Uterus (tissue), 4 donors: Measurements from ENCODE around the gene SMARCC2. TPM values are rescaled to one million over a fixed set of nuclear protein-coding genes. Genes with fewer than 3 reads are reported as not detected.

Experiments used
- DNase-seq, 2 donors: peaks; one replicate each; pipeline ENCODE4 v3.0.0-alpha.2; 2019 to 2020
- H3K27ac ChIP-seq, 2 donors: fragments of 200-600 bp; sonication (generic); 1 replicate in 1 of 2; 2 replicates in 1 of 2; pipeline ENCODE4 v1.5.1; 2016 to 2018
- H3K27me3 ChIP-seq, 2 donors: fragments of 200-600 bp; sonication (generic); one replicate each; pipeline ENCODE4 v1.5.1; 2018 to 2019; ENCODE audit warnings: control low read depth in 1 of 2
- H3K36me3 ChIP-seq, 2 donors: fragments of 200-600 bp; sonication (generic); one replicate each; pipeline ENCODE4 v1.5.1; 2019; ENCODE audit warnings: control low read depth in 1 of 2
- H3K4me1 ChIP-seq, 2 donors: fragments of 200-600 bp; sonication (generic); one replicate each; pipeline ENCODE4 v1.5.1; 2018 to 2019; ENCODE audit warnings: control low read depth in 1 of 2
- H3K4me3 ChIP-seq, 2 donors: fragments of 200-600 bp; sonication (generic); 1 replicate in 1 of 2; 2 replicates in 1 of 2; pipeline ENCODE4 v1.5.1; 2018 to 2019; ENCODE audit warnings: mild to moderate bottlenecking in 1 of 2
- H3K9me3 ChIP-seq, 2 donors: fragments of 200-600 bp; sonication (generic); one replicate each; pipeline ENCODE4 v1.5.1; 2019; ENCODE audit warnings: control low read depth in 1 of 2
- CTCF ChIP-seq, 4 experiments: fragments of 200-600 bp in 2 of 4; fragments of 450-650 bp in 2 of 4; sonication (generic) in 2 of 4; IDR thresholded peaks; one replicate each; pipeline ENCODE4 v1.5.1; 2016 to 2019; ENCODE audit warnings: antibody characterized with exemption in 4 of 4, mild to moderate bottlenecking in 2 of 4, moderate library complexity in 1 of 4
- POLR2A ChIP-seq, 2 donors: fragments of 450-650 bp; IDR thresholded peaks; one replicate each; pipeline ENCODE4 v1.6.1; 2016; ENCODE audit warnings: antibody characterized with exemption in 2 of 2, mild to moderate bottlenecking in 1 of 2, moderate library complexity in 1 of 2
- intact Hi-C: fragments of 100-400 bp; cut with DNase I; formaldehyde crosslinking; loops from one replicate; pipeline ENCODE4 v1.15.1; 2023; ENCODE audit warnings: low total_unique reads
- total RNA-seq, 4 donors: library from RNA; depleted of rRNA in 3 of 4; stranded (reverse); fragments of >200 nt in 3 of 4; gene quantifications; one replicate each; pipeline versions ENCODE4 v1.1.0 to v1.2.4, GENCODE V29; 2014 to 2023
- donor health status: DM: yes; HTN: yes; CAD: no.

SMARCC2 gene
- total RNA-seq, 4 donors from 2014 or later: 63.2 to 214 (median 81.0) TPM

DNA sequence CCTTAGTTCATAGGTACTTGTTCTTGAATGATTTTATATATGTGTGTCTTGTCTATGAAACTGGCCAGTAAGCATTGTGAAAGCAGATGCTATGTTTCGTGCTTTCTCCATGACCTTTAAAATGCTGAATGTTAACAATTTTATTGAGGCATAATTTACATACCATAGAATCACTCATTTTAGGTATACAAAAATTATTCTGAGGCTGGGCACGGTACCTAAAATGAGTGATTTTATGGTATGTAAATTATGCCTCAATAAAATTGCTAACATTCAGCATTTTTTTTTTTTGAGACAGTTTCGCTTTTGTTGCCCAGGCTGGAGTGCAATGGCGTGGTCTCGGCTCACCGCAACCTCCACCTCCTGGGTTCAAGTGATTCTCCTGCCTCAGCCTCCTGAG lies 54.4 kb downstream of the SMARCC2 start:
- DNase-seq: no peak
- TF ChIP-seq POLR2A (IDR thresholded peaks at IDR 0.05): no peak
- TF ChIP-seq CTCF (IDR thresholded peaks at IDR 0.05): no peak
- H3K4me1 ChIP-seq: peaks cover 0 to 5% of the 10 kb centered on the region in 2 donors
- H3K36me3 ChIP-seq: no peaks in the 10 kb centered on the region
- intact Hi-C loops: no loop called here
- H3K9me3 ChIP-seq: no peaks in the 10 kb centered on the region
- H3K27me3 ChIP-seq: no peaks in the 10 kb centered on the region
- no peak overlapping the region for H3K4me3 ChIP-seq
- H3K27ac ChIP-seq: no peak overlapping the region

- intact Hi-C loops: no loop called here
- no peaks in the 10 kb centered on the region for H3K27me3 ChIP-seq
- no peak for DNase-seq
- no peaks in the 10 kb centered on the region for H3K9me3 ChIP-seq
- no peak for TF ChIP-seq CTCF (IDR thresholded peaks at IDR 0.05)
- no peak for TF ChIP-seq POLR2A (IDR thresholded peaks at IDR 0.05)
- no peaks in the 10 kb centered on the region for H3K36me3 ChIP-seq
- peaks cover 7 to 8% of the 10 kb centered on the region in 2 donors for H3K4me1 ChIP-seq
- H3K4me3 ChIP-seq: no peak overlapping the region
- peak overlapping the region; percentile 88 to 91 for H3K27ac ChIP-seq
These were observed 58.4 kb downstream of the SMARCC2 start for GRCh38 chr12:56130876-56131275.

DNA sequence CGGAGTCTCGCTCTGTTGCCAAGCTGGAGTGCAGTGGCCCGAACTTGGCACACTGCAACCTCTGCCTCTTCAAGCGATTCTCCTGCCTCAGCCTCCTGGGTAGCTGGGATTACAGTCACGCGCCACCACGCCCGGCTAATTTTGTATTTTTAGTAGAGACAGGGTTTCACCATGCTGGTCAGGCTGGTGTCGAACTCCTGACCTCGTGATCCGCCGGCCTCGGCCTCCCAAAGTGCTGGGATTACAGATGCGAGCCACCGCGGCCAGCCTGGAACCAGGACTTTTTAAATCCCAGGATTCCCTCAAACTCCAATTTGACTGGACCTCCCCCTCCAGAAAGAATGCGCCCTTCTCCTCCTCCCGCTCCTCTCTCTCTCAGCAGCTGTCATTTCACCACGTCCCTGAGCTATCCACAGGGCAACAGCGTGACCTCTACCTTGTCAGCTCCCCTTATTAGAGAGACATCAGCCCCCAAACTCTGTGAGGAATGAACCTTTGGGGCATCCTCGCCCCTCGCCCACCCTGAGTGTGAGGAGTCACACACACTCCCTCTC lies 59.3 kb downstream of the SMARCC2 start:
- DNase-seq: no peak
- H3K4me3 ChIP-seq: peak overlapping the region; percentile 56 to 95
- intact Hi-C loops: loop anchor here (5.0 kb wide), 1 partner anchor 32 kb away; no protein-coding TSS in a partner anchor

GRCh38 chr12:56129206-56129941 lies 59.9 kb downstream of the SMARCC2 start:
- Histone ChIP-seq H3K4me3 (peak overlapping the region; percentile 56 to 95), H3K9me3 (no peaks in the 10 kb centered on the region), H3K27me3 (no peaks in the 10 kb centered on the region), H3K27ac (peak overlapping the region; percentile 88 to 91), H3K36me3 (no peaks in the 10 kb centered on the region), H3K4me1 (peaks cover 8 to 10% of the 10 kb centered on the region in 2 donors)
- DNase-seq: peak; percentile 72 to 76
- TF ChIP-seq POLR2A (IDR thresholded peaks at IDR 0.05) (peak in 1 of 2 donors; percentile 49), CTCF (IDR thresholded peaks at IDR 0.05) (no peak)
- intact Hi-C loops: loop anchor here (5.0 kb wide), 1 partner anchor 33 kb away; no protein-coding TSS in a partner anchor

More for the DNA sequence above, 59.3 kb downstream of the SMARCC2 start:
- Histone ChIP-seq H3K36me3 (no peaks in the 10 kb centered on the region), H3K4me1 (peaks cover 8 to 10% of the 10 kb centered on the region in 2 donors), H3K9me3 (no peaks in the 10 kb centered on the region), H3K27me3 (no peaks in the 10 kb centered on the region), H3K27ac (peak overlapping the region; percentile 88 to 91)
- TF ChIP-seq CTCF (IDR thresholded peaks at IDR 0.05) (no peak), POLR2A (IDR thresholded peaks at IDR 0.05) (no peak)

DNA sequence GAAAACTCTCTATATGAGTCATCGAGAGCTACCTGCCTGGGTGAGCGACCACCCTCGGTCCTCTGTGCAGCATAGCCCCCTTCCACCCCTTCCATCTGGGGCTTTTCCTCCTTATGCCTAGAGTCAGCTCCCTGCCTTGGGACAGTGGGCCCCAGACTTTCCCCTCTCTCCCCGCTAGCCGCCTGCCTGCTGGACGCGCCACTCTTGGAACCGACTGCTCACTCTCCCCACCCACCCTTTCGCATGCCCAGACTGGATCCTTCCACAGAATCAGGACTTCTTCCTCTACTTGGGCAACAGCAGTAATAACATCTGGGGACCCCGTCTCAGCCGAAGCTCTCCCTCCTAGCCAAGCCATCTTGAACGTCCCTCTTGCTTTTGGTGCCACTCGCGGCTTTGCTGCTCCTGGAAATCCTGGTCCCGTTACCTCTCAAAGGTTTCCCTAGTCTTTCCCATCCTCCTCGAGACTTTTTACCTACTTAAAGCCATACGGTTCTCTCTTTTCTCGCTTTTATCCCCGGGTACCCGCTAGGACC lies 60.5 kb downstream of the SMARCC2 start:
- H3K4me1 ChIP-seq: peaks cover 8 to 10% of the 10 kb centered on the region in 2 donors
- H3K9me3 ChIP-seq: no peaks in the 10 kb centered on the region
- peak overlapping the region; percentile 88 to 91 for H3K27ac ChIP-seq
- H3K4me3 ChIP-seq: peak overlapping the region; percentile 56 to 95
- no peak for DNase-seq
- no peaks in the 10 kb centered on the region for H3K36me3 ChIP-seq
- TF ChIP-seq POLR2A (IDR thresholded peaks at IDR 0.05): no peak
- TF ChIP-seq CTCF (IDR thresholded peaks at IDR 0.05): no peak
- H3K27me3 ChIP-seq: no peaks in the 10 kb centered on the region
- intact Hi-C loops: loop anchor here (5.0 kb wide), 1 partner anchor 34 kb away; no protein-coding TSS in a partner anchor
